Panc1 (cell line): ENCODE results near the gene SLC38A10. TPM values are rescaled to one million over a fixed set of nuclear protein-coding genes. Genes with fewer than 3 reads are reported as not detected.

Experiments
- ATAC-seq: fragments of 200-7000 bp; cut with Tn5 transposase; 2 replicates; pipeline ENCODE4 v1.9.1; 2020; ENCODE audit warnings: mild to moderate bottlenecking, moderate library complexity
- BruUV-seq: library from RNA; stranded (reverse); fragments of 400-500 nt; replicated peaks from 2 replicates; lab custom pipeline; 2021; lab: Mats Ljungman, UMichigan
- CTCF ChIA-PET: fragments of 300-600 bp; sonication (Branson Sonifier 250); formaldehyde crosslinking; loops from one replicate; lab custom pipeline; 2022; ENCODE audit warnings: antibody characterized with exemption; lab: Charles Lee
- POLR2A ChIA-PET: fragments of 300-600 bp; sonication (Branson Sonifier 250); formaldehyde crosslinking; loops from one replicate; lab custom pipeline; 2022; ENCODE audit warnings: antibody characterized with exemption; lab: Charles Lee
- DNase-seq: peaks from one replicate; pipeline ENCODE4 v3.0.0-alpha.2; 2010; ENCODE audit warnings: low read depth, low spot score
- H3K27ac ChIP-seq: 2 replicates; pipeline ENCODE4 v1.5.1; 2011; ENCODE audit warnings: mild to moderate bottlenecking, low read length, inconsistent platforms
- H3K27me3 ChIP-seq: fragments of 200-500 bp; sonication (Bioruptor generic); 2 replicates; pipeline ENCODE4 v1.6.0; 2014; ENCODE audit warnings: low read length, inconsistent platforms; ENCODE audit not compliant: control insufficient read depth, insufficient read depth
- H3K36me3 ChIP-seq: fragments of 200-500 bp; sonication (Bioruptor generic); 2 replicates; pipeline ENCODE4 v1.5.1; 2014; ENCODE audit warnings: inconsistent platforms, mild to moderate bottlenecking, low read length, moderate library complexity; ENCODE audit not compliant: control insufficient read depth, insufficient read depth
- H3K4me1 ChIP-seq: 2 replicates; pipeline ENCODE4 v1.5.1; 2011; ENCODE audit warnings: inconsistent platforms, mild to moderate bottlenecking, low read length, moderate library complexity; ENCODE audit not compliant: control insufficient read depth, insufficient read depth
- H3K4me3 ChIP-seq, 2 experiments: 2 replicates each; pipeline ENCODE4 v1.5.1; 2011 to 2012; ENCODE audit warnings: low read depth in 2 of 2, low read length in 2 of 2, mild to moderate bottlenecking in 2 of 2, inconsistent platforms in 1 of 2, moderate library complexity in 1 of 2
- H3K9me3 ChIP-seq: fragments of 200-500 bp; sonication (Bioruptor generic); 2 replicates; pipeline ENCODE4 v1.5.1; 2014; ENCODE audit warnings: low read depth, mild to moderate bottlenecking, inconsistent platforms, low read length, moderate library complexity; ENCODE audit not compliant: control insufficient read depth, insufficient read depth
- POLR2AphosphoS5 ChIP-seq: IDR thresholded peaks from 2 replicates; pipeline ENCODE4 v1.6.1; 2012; ENCODE audit warnings: mild to moderate bottlenecking, low read depth, low read length, moderate library complexity
- SIN3A ChIP-seq: IDR thresholded peaks from 2 replicates; pipeline ENCODE4 v1.6.1; 2012; ENCODE audit warnings: low read depth, mild to moderate bottlenecking, low read length, moderate library complexity, borderline replicate concordance; ENCODE audit not compliant: insufficient read depth
- TCF7L2 ChIP-seq: IDR thresholded peaks from 2 replicates; pipeline ENCODE4 v1.6.1; 2011; ENCODE audit warnings: mild to moderate bottlenecking, low read depth, low read length, inconsistent platforms
- in situ Hi-C: cut with HindIII; loops from 2 replicates; pipeline ENCODE4 v1.10.0; 2016; ENCODE audit warnings: low sequenced_read_pairs, low pct_unique_long_range_greater_than_20kb
- intact Hi-C: fragments of 100-400 bp; cut with micrococcal nuclease; formaldehyde crosslinking; loops from one replicate; pipeline ENCODE4 v1.10.0; 2022; ENCODE audit not compliant: unreplicated experiment
- total RNA-seq: library from RNA; stranded (reverse); gene quantifications from one replicate; pipeline ENCODE4 v1.2.1, GENCODE V29; 2021; ENCODE audit not compliant: unreplicated experiment
- TF ChIP-seq, protein P1 (sequence below): fragments of 450-650 bp; IDR thresholded peaks from 2 replicates; pipeline ENCODE4 v1.5.1; 2017; ENCODE audit warnings: mild to moderate bottlenecking
- TF ChIP-seq, protein P2 (sequence below), 2 experiments: IDR thresholded peaks; 2 replicates each; pipeline ENCODE4 v1.6.1; 2011 to 2012; ENCODE audit warnings: low read depth in 2 of 2, control low read depth in 1 of 2, low read length in 1 of 2, mild to moderate bottlenecking in 1 of 2, moderate library complexity in 1 of 2; ENCODE audit not compliant: insufficient read depth in 1 of 2

SLC38A10 gene
- total RNA-seq, 1 experiment from 2014 or later = 188 TPM

DNA sequence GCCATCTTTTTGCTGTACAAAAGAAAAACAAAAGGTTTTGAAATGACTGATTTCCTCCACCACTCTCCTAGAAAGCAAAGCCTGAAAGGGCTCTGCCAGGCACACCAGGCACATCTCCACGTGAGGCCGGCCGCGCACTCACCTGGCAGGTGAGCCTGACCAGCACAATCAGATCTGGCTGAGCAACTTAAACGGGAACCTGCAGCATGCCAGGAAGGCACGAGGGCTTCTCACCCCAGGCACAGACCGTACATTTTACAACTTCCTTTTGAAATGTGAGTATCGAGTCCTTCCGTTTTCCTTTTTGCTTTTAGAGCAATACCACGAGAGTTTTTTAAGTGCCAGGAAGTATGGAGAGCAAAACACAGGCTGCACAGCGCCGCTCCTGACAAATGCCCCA lies 22.5 kb downstream of the SLC38A10 start:
- CTCF ChIA-PET = no interaction called here
- POLR2A ChIA-PET = no interaction called here
- no peak overlapping the region for H3K27ac ChIP-seq
- intact Hi-C loops (no loop called here), in situ Hi-C loops (no loop called here)
- H3K9me3 ChIP-seq = no peaks in the 10 kb centered on the region
- H3K27me3 ChIP-seq = no peaks in the 10 kb centered on the region
- no peak for DNase-seq
- H3K36me3 ChIP-seq = peaks cover 12% of the 10 kb centered on the region
- BruUV-seq = no TSS peak
- TF ChIP-seq SIN3A (no peak), POLR2AphosphoS5 (no peak), TCF7L2 (no peak)
- TF ChIP-seq, protein P1, sequence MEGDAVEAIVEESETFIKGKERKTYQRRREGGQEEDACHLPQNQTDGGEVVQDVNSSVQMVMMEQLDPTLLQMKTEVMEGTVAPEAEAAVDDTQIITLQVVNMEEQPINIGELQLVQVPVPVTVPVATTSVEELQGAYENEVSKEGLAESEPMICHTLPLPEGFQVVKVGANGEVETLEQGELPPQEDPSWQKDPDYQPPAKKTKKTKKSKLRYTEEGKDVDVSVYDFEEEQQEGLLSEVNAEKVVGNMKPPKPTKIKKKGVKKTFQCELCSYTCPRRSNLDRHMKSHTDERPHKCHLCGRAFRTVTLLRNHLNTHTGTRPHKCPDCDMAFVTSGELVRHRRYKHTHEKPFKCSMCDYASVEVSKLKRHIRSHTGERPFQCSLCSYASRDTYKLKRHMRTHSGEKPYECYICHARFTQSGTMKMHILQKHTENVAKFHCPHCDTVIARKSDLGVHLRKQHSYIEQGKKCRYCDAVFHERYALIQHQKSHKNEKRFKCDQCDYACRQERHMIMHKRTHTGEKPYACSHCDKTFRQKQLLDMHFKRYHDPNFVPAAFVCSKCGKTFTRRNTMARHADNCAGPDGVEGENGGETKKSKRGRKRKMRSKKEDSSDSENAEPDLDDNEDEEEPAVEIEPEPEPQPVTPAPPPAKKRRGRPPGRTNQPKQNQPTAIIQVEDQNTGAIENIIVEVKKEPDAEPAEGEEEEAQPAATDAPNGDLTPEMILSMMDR = no peak
- TF ChIP-seq, protein P2, sequence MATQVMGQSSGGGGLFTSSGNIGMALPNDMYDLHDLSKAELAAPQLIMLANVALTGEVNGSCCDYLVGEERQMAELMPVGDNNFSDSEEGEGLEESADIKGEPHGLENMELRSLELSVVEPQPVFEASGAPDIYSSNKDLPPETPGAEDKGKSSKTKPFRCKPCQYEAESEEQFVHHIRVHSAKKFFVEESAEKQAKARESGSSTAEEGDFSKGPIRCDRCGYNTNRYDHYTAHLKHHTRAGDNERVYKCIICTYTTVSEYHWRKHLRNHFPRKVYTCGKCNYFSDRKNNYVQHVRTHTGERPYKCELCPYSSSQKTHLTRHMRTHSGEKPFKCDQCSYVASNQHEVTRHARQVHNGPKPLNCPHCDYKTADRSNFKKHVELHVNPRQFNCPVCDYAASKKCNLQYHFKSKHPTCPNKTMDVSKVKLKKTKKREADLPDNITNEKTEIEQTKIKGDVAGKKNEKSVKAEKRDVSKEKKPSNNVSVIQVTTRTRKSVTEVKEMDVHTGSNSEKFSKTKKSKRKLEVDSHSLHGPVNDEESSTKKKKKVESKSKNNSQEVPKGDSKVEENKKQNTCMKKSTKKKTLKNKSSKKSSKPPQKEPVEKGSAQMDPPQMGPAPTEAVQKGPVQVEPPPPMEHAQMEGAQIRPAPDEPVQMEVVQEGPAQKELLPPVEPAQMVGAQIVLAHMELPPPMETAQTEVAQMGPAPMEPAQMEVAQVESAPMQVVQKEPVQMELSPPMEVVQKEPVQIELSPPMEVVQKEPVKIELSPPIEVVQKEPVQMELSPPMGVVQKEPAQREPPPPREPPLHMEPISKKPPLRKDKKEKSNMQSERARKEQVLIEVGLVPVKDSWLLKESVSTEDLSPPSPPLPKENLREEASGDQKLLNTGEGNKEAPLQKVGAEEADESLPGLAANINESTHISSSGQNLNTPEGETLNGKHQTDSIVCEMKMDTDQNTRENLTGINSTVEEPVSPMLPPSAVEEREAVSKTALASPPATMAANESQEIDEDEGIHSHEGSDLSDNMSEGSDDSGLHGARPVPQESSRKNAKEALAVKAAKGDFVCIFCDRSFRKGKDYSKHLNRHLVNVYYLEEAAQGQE (IDR thresholded peaks at IDR 0.05; ENCODE audit: insufficient read depth in 1 of 2, low read depth in 2 of 2, low read length in 1 of 2) = no peak
- no peak for ATAC-seq
- H3K4me3 ChIP-seq = no peak overlapping the region
- no peaks in the 10 kb centered on the region for H3K4me1 ChIP-seq

DNA sequence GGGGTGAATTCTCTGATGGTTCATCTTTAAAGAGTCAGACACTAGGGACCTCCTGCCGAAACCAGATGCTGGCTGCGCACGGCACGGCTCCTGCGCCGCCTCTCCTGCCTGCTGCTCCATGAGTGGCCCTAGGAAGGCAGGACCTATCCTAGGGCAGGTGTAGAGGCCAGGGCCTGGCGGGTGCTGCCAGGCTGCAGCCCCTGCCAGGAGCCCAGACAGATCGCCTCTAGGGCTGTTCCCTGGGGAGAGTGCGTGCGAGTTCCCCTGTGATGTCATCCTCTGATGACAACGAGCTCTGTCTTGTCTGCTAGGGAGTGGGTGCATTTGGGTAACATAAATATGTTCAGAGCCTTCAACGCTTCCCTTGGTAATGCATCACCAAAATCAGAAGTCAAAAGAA lies 23.9 kb downstream of the SLC38A10 start:
- intact Hi-C loops = no loop called here
- no TSS peak for BruUV-seq
- Histone ChIP-seq H3K36me3 (peaks cover 18% of the 10 kb centered on the region), H3K27ac (no peak overlapping the region), H3K4me3 (no peak overlapping the region), H3K9me3 (no peaks in the 10 kb centered on the region), H3K4me1 (no peaks in the 10 kb centered on the region), H3K27me3 (no peaks in the 10 kb centered on the region)
- POLR2A ChIA-PET = no interaction called here
- in situ Hi-C loops = no loop called here
- peak; percentile 15; the same call in 1 of the 2 replicates for ATAC-seq
- CTCF ChIA-PET = interaction anchor here (0.7 to 0.8 kb wide), 3 partner anchors 10 to 1508 kb away, joined by 3 to 7 read pairs (median 6); no protein-coding TSS in a partner anchor
- TF ChIP-seq POLR2AphosphoS5 (no peak), SIN3A (no peak), TCF7L2 (no peak)
- TF ChIP-seq, protein P1 = no peak
- TF ChIP-seq, protein P2 (IDR thresholded peaks at IDR 0.05; ENCODE audit: insufficient read depth in 1 of 2, low read depth in 2 of 2, low read length in 1 of 2) = no peak
- DNase-seq = no peak
